ENCODE data around the gene ROBO1.

DNA sequence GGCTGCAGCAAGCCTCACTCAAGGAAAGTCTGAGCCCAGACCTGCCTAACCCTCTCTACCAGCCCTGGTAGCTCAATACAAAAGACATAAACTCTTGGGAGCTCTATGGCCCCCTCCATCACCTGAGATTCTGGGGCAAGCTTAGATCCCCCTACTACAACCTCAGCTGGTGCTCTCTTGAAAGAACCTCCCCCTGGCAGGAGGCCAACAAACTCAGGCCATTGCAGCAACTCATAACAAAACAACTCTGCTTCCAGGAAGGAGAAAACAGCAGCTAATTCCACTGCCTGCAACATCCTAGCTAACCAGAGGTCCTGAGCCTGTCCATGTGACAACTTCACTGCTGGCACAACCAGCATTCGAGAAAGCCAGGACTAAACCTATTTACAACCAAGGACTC is 169.2 kb downstream of the ROBO1 start:
- TF ChIP-seq, protein P1, sequence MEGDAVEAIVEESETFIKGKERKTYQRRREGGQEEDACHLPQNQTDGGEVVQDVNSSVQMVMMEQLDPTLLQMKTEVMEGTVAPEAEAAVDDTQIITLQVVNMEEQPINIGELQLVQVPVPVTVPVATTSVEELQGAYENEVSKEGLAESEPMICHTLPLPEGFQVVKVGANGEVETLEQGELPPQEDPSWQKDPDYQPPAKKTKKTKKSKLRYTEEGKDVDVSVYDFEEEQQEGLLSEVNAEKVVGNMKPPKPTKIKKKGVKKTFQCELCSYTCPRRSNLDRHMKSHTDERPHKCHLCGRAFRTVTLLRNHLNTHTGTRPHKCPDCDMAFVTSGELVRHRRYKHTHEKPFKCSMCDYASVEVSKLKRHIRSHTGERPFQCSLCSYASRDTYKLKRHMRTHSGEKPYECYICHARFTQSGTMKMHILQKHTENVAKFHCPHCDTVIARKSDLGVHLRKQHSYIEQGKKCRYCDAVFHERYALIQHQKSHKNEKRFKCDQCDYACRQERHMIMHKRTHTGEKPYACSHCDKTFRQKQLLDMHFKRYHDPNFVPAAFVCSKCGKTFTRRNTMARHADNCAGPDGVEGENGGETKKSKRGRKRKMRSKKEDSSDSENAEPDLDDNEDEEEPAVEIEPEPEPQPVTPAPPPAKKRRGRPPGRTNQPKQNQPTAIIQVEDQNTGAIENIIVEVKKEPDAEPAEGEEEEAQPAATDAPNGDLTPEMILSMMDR (IDR thresholded peaks at IDR 0.05): no peak
- TF ChIP-seq POLR2A (IDR thresholded peaks at IDR 0.05): no peak
